ENCODE results near the gene CLBA1.

DNA sequence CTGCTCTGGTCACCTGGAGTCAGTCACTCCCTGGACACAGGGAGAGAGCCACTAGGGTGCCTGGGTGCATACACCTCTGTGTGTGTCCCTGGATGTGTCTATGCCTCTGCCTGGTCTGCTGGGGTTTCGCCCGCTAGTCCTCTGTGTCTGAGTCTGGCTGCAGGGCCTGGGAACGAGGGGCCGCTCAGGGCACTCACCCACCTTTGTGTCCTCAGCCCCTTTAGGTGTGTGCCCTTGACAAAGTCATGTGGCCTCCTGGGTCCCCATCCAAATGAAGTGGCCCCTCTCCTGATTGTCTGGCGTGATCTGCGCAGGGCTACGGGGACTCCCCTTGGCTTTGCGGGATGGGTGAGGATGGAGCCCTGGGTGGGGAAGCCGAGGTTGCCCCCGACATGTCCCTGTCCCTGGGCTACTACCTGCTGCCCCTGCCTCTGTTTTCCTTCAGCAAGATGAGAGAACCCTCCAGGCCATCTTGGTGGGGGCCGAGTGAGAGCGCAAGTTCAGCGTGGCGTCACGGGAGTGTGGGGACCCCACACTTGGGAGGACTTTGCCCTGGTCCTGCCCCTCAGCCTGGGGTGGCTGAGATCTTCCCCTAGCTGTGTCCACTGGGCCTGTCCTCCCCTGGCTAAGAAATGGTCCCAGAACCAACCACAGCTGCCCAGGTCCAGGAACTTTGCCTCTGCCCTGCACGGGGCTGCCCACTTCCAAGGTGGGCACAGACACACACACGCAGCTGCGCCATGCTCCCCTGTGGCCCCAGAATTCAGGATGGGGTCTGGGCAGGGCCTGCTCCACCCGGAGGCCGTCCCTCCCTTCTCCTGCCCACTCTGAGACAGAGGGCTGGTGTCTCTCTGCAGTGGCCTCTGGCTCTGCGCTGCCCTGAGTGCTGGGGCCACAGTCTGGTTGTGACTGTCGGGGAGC lies 4.7 kb upstream of the CLBA1 start:
- TF ChIP-seq, protein P1, sequence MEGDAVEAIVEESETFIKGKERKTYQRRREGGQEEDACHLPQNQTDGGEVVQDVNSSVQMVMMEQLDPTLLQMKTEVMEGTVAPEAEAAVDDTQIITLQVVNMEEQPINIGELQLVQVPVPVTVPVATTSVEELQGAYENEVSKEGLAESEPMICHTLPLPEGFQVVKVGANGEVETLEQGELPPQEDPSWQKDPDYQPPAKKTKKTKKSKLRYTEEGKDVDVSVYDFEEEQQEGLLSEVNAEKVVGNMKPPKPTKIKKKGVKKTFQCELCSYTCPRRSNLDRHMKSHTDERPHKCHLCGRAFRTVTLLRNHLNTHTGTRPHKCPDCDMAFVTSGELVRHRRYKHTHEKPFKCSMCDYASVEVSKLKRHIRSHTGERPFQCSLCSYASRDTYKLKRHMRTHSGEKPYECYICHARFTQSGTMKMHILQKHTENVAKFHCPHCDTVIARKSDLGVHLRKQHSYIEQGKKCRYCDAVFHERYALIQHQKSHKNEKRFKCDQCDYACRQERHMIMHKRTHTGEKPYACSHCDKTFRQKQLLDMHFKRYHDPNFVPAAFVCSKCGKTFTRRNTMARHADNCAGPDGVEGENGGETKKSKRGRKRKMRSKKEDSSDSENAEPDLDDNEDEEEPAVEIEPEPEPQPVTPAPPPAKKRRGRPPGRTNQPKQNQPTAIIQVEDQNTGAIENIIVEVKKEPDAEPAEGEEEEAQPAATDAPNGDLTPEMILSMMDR (IDR thresholded peaks at IDR 0.05; ENCODE audit: low read length) = no peak
- no peak for TF ChIP-seq EZH2 (optimal IDR thresholded peaks at IDR 0.05; ENCODE audit: low read depth, low read length)

Data from MM.1S (cell line).